HT-29 (cell line): ENCODE results near the gene LNPEP. TPM values are rescaled to one million over a fixed set of nuclear protein-coding genes. Genes with fewer than 3 reads are reported as not detected.

ENCODE experiments used
- DNase-seq: peaks from one replicate; pipeline ENCODE4 v3.0.0-alpha.2; 2015; ENCODE audit warnings: low spot score
- total RNA-seq: library from RNA; depleted of rRNA; stranded (reverse); fragments of >200 nt; shearing (Covaris generic); gene quantifications from 2 replicates; pipeline ENCODE4 v1.2.3, GENCODE V29; 2014; rRNA removed

The LNPEP gene
- 6.1 and 7.8 TPM in 2 replicates for total RNA-seq

GRCh38 chr5:96935559-96936430 lies at the start of gene LNPEP:
TSS of gene LNPEP (plus strand) at chr5:96936080. CDS start at chr5:96936156, 76 bp downstream.
- DNase-seq = peak; percentile 95

- no peak for DNase-seq
Observed at GRCh38 chr5:96893342-96893741, 42.5 kb upstream of the LNPEP start.

GRCh38 chr5:96896276-96896675 lies 39.6 kb upstream of the LNPEP start:
- DNase-seq = no peak

- DNase-seq = no peak
Observed at GRCh38 chr5:96896806-96897205, 39.1 kb upstream of the LNPEP start.

GRCh38 chr5:96901384-96901783 lies 34.5 kb upstream of the LNPEP start:
- DNase-seq = no peak

- no peak for DNase-seq
Observed at GRCh38 chr5:96901841-96902240, 34.0 kb upstream of the LNPEP start.

- DNase-seq = no peak
Observed at GRCh38 chr5:96902876-96903275, 33.0 kb upstream of the LNPEP start.

GRCh38 chr5:96903300-96903699 lies 32.6 kb upstream of the LNPEP start:
- DNase-seq = no peak

- DNase-seq = no peak
Observed at GRCh38 chr5:96904054-96904931, 31.6 kb upstream of the LNPEP start.

- no peak for DNase-seq
Observed at GRCh38 chr5:96905864-96906263, 30.0 kb upstream of the LNPEP start.

GRCh38 chr5:96909003-96909402 lies 26.9 kb upstream of the LNPEP start:
- DNase-seq = no peak

GRCh38 chr5:96909435-96909834 lies 26.4 kb upstream of the LNPEP start:
- DNase-seq = no peak

- DNase-seq = no peak
Observed at GRCh38 chr5:96911139-96911538, 24.7 kb upstream of the LNPEP start.

GRCh38 chr5:96913233-96913632 lies 22.6 kb upstream of the LNPEP start:
- no peak for DNase-seq

- no peak for DNase-seq
Observed at GRCh38 chr5:96919754-96920197, 16.1 kb upstream of the LNPEP start.

GRCh38 chr5:96920744-96921355 lies 15.0 kb upstream of the LNPEP start:
- DNase-seq = no peak

GRCh38 chr5:96922499-96923244 lies 13.2 kb upstream of the LNPEP start:
- no peak for DNase-seq

- no peak for DNase-seq
Observed at GRCh38 chr5:96924016-96924443, 11.8 kb upstream of the LNPEP start.

GRCh38 chr5:96926276-96926675 lies 9.6 kb upstream of the LNPEP start:
- DNase-seq = no peak

GRCh38 chr5:96927008-96927407 lies 8.9 kb upstream of the LNPEP start:
- DNase-seq = no peak
